Measurements from ENCODE around the gene ANKRD23. TPM values are rescaled to one million over a fixed set of nuclear protein-coding genes. Genes with fewer than 3 reads are reported as not detected.

ANKRD23 gene
- total and polyA plus RNA-seq, 2 donors (not counting 1 experiment from before 2014, with no cell fraction given), result 0.41 to 1.3 TPM

- H3K9ac ChIP-seq (ENCODE audit: insufficient read depth, low read length), result no peak overlapping the region
- no peak overlapping the region for H3K27ac ChIP-seq (ENCODE audit: insufficient read depth, low read length)
- no peak overlapping the region for H3K4me2 ChIP-seq (ENCODE audit: extremely low read depth, insufficient read depth, low read length)
- no peaks in the 10 kb centered on the region for H4K20me1 ChIP-seq (ENCODE audit: control insufficient read depth, extremely low read depth, insufficient read depth, low read length)
- no peak for DNase-seq (ENCODE audit: low read depth in 2 of 2)
- H2AFZ ChIP-seq (ENCODE audit: low read length), result no peak overlapping the region
- TF ChIP-seq CTCF (conservative IDR thresholded peaks at IDR 0.05 in 1 of 2, IDR thresholded peaks at IDR 0.05 in 1 of 2; ENCODE audit: low read depth in 1 of 2, low read length in 2 of 2) (no peak), EZH2 (IDR thresholded peaks at IDR 0.05; ENCODE audit: low read length, missing control alignments) (no peak)
- no peaks in the 10 kb centered on the region for H3K27me3 ChIP-seq (ENCODE audit: control insufficient read depth, insufficient read depth, low read length)
- no peaks in the 10 kb centered on the region for H3K9me3 ChIP-seq (ENCODE audit: control insufficient read depth, insufficient read depth, low read depth, low read length)
- H3K4me1 ChIP-seq (ENCODE audit: control insufficient read depth, extremely low read depth, insufficient read depth, low read length), result peaks cover 2% of the 10 kb centered on the region
- no peak overlapping the region for H3K4me3 ChIP-seq (replicated peaks in 1 of 4; ENCODE audit: control extremely low read depth in 1 of 4, insufficient read depth in 1 of 4, low read depth in 3 of 4, low read length in 4 of 4)
- H3K36me3 ChIP-seq (ENCODE audit: control insufficient read depth, insufficient read depth, low read length), result no peaks in the 10 kb centered on the region
- no peaks in the 10 kb centered on the region for H3K79me2 ChIP-seq (ENCODE audit: control insufficient read depth, insufficient read depth, low read length)
These were observed 33.0 kb downstream of the ANKRD23 start for GRCh38 chr2:96810783-96811192.

GRCh38 chr2:96809951-96810782 is 33.7 kb downstream of the ANKRD23 start:
- TF ChIP-seq EZH2 (IDR thresholded peaks at IDR 0.05; ENCODE audit: low read length, missing control alignments) (no peak), CTCF (conservative IDR thresholded peaks at IDR 0.05 in 1 of 2, IDR thresholded peaks at IDR 0.05 in 1 of 2; ENCODE audit: low read depth in 1 of 2, low read length in 2 of 2) (no peak)
- Histone ChIP-seq H3K4me1 (ENCODE audit: control insufficient read depth, extremely low read depth, insufficient read depth, low read length) (peaks cover 1% of the 10 kb centered on the region), H3K4me2 (ENCODE audit: extremely low read depth, insufficient read depth, low read length) (no peak overlapping the region), H3K79me2 (ENCODE audit: control insufficient read depth, insufficient read depth, low read length) (no peaks in the 10 kb centered on the region), H3K36me3 (ENCODE audit: control insufficient read depth, insufficient read depth, low read length) (no peaks in the 10 kb centered on the region), H3K4me3 (replicated peaks in 1 of 4; ENCODE audit: control extremely low read depth in 1 of 4, insufficient read depth in 1 of 4, low read depth in 3 of 4, low read length in 4 of 4) (no peak overlapping the region), H3K9ac (ENCODE audit: insufficient read depth, low read length) (no peak overlapping the region), H4K20me1 (ENCODE audit: control insufficient read depth, extremely low read depth, insufficient read depth, low read length) (no peaks in the 10 kb centered on the region), H3K27me3 (ENCODE audit: control insufficient read depth, insufficient read depth, low read length) (no peaks in the 10 kb centered on the region), H3K9me3 (ENCODE audit: control insufficient read depth, insufficient read depth, low read depth, low read length) (no peaks in the 10 kb centered on the region), H2AFZ (ENCODE audit: low read length) (no peak overlapping the region), H3K27ac (ENCODE audit: insufficient read depth, low read length) (no peak overlapping the region)
- DNase-seq (ENCODE audit: low read depth in 2 of 2), result no peak

- Histone ChIP-seq H3K9me3 (ENCODE audit: control insufficient read depth, insufficient read depth, low read depth, low read length) (no peaks in the 10 kb centered on the region), H3K4me2 (ENCODE audit: extremely low read depth, insufficient read depth, low read length) (no peak overlapping the region), H3K36me3 (ENCODE audit: control insufficient read depth, insufficient read depth, low read length) (no peaks in the 10 kb centered on the region), H3K27me3 (ENCODE audit: control insufficient read depth, insufficient read depth, low read length) (no peaks in the 10 kb centered on the region), H3K9ac (ENCODE audit: insufficient read depth, low read length) (no peak overlapping the region), H3K79me2 (ENCODE audit: control insufficient read depth, insufficient read depth, low read length) (no peaks in the 10 kb centered on the region), H3K27ac (ENCODE audit: insufficient read depth, low read length) (no peak overlapping the region), H4K20me1 (ENCODE audit: control insufficient read depth, extremely low read depth, insufficient read depth, low read length) (no peaks in the 10 kb centered on the region), H3K4me3 (replicated peaks in 1 of 4; ENCODE audit: control extremely low read depth in 1 of 4, insufficient read depth in 1 of 4, low read depth in 3 of 4, low read length in 4 of 4) (no peak overlapping the region), H3K4me1 (ENCODE audit: control insufficient read depth, extremely low read depth, insufficient read depth, low read length) (no peaks in the 10 kb centered on the region), H2AFZ (ENCODE audit: low read length) (no peak overlapping the region)
- DNase-seq (ENCODE audit: low read depth in 2 of 2), result no peak
- no peak for TF ChIP-seq CTCF (conservative IDR thresholded peaks at IDR 0.05 in 1 of 2, IDR thresholded peaks at IDR 0.05 in 1 of 2; ENCODE audit: low read depth in 1 of 2, low read length in 2 of 2)
- no peak for TF ChIP-seq EZH2 (IDR thresholded peaks at IDR 0.05; ENCODE audit: low read length, missing control alignments)
These were observed 34.5 kb downstream of the ANKRD23 start for GRCh38 chr2:96809216-96809882.
